Stimulated activated CD4-positive, alpha-beta T cell treated with anti-CD3 and anti-CD28 coated beads, Interleukin-1b, Interleukin-23, amount 100 ng/mL, for 1 hour (primary cell): ENCODE results near the gene MROH2A.

ENCODE experiments used
- DNase-seq, 2 donors: peaks; one replicate each; pipeline ENCODE4 v3.0.0-alpha.2; 2020; ENCODE audit warnings: low read depth in 2 of 2

Gene MROH2A

DNA sequence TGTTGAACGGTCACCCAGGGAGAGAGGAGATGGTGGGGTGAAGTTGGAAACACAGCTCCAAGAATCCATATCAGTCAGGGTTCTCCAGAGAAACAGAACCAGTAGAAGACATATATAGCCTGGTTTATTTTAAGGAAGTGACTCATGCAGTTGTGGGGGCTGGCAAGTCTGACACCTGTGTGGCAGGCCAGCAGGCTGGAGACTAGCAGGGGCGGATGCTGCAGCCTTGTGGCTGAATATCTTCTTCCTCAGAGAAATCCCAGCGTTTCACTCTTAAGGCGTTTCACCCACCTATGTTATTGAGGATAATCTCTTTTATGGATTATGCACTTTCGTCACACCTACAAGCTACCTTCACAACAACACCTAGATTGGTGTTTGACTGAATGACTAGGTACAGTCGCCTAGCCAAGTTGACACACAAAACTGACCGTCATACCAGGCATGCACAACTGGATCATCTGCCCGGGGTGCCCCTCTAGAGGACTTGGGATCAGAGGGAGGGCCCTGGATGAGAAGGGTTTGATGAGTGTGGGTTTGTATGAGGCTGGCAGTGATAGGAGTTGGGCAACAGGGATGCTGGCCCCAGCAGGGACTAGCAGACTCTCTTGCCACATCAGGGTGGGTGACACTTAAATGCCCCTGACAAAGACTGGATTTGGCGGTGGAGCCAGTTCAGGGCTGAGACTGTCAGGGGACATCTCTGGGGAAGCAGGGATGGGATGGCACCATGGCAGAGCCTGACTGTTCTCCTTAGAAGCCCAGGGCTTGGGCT is 23.4 kb downstream of the MROH2A start:
- no peak for DNase-seq

DNA sequence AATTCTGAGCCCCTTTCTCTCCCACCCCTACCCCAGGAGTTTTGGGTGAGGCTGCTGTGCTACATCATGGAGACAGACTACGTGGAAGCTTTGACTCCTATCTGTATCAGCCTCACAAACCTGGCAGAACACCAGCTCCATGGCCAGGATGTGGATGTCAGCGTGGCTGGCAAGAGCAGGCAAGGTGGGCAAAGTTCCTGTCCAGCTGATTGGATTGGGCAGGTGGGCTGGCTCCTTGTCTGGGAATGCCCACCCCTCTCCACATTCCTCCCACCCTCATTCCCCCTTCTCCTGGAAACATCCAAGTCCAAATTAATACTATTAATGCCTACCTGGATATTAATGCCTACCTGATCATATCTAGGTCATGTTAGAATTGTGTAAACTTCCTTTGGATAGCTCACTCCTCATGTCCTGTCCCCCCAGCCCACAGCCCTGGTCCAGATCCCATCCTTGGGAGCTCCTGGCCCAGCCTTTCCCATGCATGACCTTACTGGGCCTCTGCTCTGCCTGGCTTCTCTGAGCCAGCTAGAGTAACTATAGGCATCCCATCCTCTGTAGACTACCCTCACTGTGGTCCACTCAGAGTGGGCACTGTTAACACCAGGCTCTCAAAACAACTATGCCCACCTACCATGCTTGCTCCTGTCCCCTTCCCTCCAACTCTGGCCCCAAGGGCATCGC is 24.1 kb downstream of the MROH2A start:
- no peak for DNase-seq

DNA sequence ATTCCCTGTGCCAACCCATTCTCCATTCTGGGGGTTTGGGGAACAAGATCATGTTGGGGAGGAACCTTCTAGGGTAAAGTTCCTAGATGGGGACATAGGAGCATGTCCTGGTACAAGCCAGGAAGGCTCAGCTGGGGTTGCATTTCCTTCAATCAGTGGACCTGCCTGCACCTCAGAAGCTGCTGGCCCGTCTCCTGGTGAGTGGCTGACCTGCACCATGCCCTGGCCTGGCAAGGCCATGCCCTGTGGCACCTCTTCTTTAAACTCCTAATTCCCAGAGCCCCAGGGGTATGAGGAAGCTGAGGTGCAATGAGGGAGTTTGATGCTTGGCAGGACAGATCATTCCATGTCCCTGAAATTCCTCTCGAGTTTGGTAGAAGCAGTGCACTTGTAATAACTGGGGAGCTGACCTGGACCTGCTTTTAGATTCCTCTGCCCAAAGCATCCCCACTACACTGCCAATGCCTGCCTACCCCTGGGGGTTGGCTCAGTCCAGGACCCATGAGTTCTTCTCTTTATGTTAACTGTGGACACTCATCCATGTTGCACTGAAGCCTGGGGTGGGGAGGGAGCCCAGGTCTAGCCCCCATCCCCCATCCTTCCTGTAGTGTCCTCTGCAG is 25.3 kb downstream of the MROH2A start:
- no peak for DNase-seq

DNA sequence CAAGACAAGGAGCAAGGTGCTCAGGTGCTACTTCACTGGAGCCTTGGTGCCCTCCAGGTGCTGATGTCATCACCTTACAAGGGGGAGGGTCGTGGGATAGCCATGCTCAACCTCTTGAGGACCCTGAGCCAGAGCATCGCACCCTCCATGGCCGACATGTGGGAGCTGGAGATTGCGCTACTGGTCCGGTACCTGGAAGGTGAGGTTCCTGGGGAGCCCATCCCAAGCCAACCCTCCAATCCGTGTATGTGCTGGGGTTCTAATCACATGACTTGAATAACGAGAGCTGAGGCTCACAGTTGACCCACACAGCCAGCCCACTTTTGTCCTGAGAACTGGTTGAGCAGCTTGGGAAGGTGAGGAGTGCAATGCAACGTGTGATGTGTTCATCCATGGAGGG is 25.9 kb downstream of the MROH2A start:
- DNase-seq = no peak

DNA sequence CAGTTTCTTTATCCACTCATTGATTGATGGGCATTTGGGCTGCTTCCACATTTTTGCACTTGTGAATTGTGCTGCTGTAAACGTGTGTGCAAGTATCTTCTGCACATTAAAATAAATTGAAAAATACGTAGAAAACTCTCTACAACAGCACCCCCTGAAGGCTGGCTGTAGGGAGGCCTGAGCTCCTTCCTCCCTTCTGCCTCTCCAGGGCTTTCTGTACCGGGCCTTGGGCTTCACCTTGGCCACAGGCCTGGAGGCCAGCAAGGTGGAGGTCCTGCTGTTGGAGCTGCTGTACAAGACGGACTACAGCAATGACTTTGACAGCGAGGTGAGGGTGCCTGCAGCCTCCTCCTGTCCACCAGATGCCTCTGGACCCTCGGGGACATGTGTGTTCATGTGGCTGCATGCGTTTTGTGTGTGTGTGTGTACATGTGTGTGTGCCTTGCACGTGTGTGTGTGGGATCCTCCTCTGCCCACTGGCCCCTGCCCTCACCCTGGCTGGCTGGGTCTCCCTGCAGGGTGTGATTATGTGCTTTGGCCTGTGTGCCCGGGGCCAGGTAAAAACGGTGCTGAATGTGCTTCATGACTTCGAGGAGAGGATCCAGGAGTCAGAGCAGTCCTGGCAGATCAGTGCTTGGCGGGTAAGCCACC is 29.2 kb downstream of the MROH2A start:
- DNase-seq = no peak

DNA sequence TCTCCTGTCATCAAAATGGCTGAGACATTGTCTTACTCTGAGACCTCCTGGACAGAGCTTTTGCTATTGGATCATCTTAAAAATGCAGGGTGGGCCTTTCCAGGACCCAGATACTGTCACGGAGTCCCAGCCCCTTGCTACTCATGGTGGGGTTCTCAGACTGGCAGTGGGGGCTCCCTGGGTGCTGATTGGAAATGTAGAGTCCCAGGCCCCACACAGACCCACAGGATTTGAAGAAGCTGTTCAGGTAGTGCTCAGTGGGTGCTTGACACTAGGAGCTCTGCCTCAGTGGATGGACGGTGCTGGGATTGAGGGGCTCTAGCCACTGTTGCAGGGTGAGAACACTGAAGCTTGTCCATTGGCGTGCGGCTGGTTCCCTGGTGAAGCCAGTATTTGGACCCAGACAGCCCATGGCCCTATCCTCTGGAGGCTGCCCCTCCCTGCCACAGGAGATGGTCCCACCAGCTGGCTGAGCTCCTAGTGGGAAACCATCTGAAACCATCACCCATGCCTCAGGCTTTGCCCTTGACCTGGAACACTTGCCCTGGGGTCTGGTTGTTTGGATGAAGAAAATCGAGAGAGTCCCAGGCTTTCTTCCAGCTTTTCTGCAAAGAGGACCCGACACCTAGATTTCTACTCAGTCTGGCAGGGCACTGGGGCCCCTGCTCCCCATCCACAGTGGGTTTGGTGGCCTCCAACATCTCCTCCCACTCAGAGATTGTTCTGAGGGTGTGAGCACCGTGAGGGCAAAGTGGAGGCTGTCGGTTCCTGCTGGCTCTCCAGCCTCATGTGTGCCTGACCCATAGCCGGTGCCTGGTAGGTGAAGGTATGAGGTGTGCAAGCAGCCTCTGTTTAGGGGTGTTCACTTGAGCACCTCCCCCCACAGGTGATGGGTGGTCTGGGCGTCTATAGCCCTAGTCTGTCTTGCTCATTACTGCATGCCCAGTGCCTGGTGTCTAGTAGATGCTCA is 30.1 kb downstream of the MROH2A start:
- DNase-seq = no peak

DNA sequence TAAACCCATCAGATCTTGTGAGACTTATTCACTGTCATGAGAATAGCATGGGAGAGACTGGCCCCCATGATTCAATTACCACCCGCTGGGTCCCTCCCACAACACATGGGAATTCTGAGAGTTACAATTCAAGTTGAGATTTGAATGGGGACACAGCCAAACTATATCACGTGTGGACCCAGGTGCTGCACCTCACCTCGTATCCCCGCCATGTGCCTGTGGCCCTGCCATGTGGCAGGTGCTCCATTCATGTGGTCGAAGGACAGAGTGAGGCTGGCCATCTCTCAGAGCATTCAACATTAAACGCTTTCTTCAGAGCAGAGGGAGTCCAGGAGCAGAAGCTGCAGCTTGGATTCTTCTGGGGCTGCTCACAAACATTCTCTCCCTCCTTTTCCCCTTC is 32.3 kb downstream of the MROH2A start:
- no peak for DNase-seq

DNA sequence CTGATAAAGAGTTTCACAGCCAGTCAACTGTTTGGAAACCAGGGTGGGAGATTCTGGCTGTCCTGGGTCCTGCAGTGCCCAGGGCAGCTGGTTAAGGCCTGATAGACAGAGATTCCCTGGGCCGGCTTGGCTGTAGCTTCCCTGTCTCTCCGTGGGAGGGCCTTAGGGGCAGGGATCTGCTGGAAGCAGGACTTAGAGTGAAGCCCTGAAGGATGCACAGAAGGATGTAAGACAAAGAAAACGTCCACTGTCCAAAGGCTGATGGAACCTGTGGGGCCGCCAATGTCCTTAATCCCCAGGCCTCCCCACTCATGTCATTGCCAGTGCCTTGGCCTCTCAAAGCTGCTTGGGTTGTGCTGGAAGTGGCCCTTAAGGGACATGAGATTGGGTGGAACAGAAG is 33.0 kb downstream of the MROH2A start:
- DNase-seq = no peak

DNA sequence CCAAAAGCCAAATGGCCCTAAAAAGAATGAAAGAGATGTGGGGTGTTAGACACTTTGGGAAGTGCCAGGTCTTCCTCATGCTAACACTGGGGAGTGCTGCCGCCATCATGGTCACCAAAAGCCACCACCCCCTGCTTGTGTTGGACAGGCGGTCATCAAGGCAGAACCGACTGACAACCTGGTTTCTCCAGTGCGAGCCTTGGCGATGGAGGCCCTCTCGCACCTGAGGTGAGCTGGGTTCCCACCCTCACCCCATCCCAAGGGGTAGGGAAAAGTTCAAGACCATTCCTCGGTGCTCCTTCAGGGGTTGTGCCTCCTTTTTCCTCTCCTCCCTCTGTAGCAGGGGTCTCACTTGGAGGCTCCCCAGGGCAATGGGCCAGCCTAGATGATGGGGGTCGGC is 33.6 kb downstream of the MROH2A start:
- DNase-seq = no peak

DNA sequence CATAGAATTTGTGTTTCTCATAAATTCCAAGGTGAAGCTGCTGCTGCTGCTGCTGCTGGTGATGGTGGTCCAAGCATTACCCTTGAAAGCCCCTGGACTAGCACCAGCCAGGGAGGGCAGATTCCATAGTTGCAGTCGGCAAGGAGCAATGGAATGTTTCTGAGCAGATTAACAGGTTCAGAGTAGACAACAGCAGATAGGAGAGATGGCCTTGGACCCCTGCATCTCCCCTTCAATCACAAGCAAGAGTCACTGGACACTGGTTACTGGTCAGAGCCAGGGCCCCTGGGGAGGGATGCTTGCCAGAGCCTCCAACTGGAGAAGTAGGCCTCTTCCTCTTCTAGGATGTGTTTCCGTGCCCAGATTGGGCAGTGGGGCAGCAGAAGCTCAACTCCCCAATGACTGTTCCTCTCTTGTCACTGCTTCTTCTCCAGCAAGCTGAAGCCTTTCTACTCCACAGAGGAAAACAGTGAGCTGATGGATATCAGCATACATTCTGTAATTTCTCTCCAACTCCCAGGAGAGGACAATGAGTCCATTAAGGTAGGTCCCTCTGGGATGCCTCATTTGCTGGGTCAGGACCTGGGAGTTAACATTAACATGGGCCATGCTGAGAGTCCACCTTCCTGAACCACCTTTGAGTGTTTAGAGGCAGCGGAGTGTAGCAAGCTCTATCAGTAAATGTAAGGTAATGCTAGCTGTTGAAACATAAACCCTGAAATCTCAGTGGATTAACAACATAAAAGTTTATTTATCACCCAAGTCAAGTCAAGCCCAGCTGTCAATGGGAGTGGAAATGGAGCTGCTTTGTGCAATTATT is 35.3 kb downstream of the MROH2A start:
- DNase-seq = no peak

DNA sequence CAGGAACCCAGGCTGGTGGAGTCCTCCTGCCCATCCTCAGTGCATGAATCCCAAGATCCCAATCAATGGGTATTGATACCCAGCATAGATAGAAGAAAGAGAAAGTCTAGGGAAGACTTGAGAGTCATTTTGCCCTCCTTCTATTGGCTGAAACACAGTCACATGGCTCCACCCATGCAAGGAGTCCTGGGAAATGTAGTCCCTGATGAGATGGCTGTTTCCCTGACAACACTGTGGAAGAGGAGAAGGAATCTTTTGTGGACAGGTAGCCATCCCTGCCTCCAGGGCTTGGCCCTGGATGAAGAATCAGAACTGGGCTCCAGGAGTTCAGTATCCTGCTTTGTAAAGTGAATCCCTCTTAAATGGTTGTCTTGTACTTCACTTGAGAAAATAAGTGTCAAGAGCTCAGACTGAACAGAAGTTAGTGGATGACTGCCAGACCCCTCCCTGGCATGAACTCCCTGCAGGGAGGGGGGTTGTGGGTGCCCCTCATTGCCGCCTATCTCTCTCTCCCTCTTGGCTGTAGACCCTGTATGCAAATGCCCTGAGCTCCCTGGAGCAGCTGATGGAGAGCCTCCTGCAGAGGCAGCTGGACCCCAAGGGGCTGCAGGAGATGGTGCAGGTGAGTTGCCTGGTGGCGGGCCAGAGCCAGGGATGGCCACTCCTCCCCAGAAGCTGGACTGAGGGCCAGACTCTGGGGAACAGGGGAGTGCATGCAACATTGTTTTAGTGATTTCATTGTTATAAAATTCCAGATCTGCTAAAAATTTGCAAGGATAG is 36.1 kb downstream of the MROH2A start:
- no peak for DNase-seq

DNA sequence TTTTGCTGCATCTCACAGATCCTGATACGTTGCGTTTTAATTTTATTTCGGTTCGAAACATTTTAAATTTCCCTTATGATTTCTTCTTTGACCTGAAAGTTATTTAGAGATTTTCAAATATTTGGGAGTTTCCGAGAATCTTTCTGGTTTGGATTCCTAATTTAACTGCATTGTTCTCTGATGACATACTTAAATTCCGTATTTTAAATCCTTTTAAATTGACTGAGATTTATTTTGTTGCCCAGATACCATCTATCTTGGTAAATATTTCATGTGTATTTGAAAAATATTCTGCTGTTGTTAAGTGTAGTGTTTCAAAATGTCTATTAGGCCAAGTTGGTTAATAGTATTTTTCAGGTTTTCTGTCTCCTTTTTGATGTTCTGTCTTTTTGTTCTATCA is 37.7 kb downstream of the MROH2A start:
- DNase-seq = no peak

DNA sequence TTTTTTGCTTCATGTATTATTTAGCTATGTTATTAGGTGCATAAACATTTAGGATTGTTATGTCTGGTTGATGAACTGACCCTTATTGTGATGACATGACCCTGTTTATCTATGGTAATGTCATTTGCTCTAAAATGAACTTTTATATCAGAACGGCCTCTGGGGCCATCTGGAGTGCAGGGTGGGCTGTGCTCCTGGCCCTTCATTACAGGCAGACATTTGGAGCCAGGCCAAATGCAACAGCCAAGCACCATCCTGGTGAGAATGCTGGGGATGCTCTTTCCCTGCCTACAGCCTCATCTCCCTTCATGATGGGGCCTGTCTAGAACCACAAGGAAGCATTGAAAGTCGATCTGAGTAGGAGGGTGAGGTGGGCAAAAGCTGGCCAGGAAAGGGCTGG is 38.2 kb downstream of the MROH2A start:
- DNase-seq = no peak

DNA sequence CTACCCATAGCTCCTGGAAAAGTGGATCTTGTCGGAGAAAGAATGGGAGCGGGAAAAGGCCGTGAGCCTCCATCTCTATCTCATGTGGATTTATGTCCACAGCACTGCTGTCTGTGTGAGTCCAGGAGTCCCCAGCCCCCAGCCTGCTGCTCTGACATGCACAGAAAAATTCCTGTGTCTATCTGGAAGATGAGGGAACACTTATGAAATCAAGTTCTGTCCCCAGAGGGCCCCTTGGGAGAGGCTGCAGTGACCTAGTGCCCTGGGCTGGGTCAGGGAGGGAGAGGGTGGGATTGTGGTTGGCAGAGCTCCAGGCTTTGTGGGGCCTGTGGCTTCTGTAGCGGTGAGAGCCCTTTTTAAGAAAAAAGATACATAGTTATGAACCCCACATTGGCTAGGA is 38.6 kb downstream of the MROH2A start:
- DNase-seq = no peak

DNA sequence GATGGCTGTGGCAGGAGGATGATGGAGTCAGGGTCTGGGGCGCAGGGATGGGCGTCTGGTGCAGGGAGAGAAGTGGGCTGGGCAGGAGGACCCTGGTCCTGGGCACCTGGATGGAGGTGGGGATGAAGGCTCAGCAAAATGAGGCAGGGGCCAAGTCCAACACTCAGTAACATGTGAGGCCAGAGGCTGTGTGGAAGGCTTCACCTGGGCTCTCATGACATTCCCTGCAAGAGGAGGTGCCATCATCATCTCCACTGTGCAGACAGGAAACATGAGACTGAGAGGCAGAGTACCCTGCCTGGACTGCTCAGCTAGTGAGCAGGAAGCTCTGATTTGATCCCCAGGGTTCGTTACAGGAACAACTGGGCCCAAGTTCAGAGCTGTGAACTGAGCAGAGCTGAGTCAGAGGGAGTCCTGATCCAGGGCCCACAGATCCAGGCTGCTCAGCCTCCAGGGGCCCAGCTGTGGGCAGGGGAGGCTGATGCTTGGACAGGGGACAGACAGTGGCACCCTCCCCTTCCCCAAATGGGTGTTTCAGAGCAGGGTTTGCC is 39.3 kb downstream of the MROH2A start:
- no peak for DNase-seq

DNA sequence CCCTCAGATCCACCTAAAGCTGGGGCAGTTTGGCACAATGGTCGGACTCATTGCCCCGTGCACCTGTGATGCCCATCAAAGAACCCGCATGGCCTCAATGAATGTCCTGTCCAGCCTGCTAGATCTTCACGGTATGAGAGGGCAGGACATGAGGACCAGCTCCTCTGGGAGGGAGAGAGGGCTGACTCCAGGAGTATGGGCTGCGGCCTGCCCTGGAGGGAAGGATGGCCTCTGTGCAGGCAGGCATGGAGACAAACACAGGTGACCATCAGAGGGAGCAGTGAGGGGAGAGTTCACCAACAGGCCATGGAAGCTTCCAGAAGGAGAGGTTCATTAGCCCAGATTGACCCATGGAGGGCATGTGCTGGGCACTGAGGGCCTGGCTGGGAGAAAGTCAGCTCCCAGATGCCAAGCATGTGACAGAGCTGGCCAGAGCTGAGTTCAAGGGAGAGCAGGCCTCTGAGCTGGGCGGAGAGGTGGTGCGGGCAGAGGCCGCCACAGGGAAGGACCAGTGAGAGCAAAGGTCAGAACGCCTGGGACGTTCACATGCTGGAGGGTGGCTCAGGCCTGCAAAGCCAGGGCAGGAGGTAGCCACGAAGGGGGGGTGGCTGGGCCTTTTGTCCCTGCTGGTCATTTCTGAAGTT is 40.0 kb downstream of the MROH2A start:
- no peak for DNase-seq

DNA sequence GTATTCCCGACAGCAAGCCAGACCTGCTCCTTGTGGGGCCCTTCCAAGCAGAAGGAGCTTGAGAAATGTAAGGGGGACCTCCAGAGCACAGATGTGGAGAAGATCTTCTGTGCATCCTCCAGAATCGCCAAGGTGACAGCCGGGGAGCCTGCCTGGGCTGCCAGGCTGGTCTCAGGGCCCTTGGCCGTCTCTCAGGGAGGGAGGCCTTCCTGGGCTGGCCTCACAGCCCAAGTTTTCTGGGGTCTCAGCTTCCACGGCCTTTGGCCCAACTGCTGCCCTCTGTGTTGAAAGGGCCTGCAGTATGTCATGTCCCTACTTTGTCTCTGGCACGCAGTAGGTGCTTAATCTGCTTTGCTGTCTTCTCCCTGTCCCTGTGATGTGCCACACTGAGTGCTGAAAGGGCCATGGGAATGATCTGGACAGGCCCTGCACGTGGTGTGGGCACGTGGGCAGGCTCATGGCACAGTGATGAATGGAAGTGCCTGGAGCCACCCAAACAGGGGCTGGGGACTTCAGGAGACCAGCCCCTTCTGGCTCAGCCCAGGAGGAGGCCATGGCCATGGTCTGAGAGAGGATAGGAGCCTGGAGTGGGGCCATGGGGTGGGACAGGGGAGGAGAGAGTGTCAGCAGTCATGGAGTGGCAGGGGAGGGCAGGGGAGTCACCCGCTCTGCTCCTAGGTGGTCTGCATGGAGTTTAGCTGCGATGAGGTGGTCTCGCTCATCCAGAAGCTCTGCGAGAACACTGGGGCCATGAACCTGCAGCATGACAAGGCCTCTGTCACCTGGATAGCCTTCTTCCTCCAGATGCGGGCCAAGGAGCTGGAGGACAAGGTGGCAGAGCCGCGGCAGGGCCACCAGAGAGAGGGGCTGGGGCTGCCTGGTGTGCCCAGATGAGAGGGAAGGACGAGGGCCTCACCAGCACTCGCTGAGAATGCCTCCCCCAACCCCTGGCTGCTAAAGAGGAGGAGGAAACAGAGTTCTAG is 40.8 kb downstream of the MROH2A start:
- DNase-seq = no peak
